Choroid plexus epithelial cell (primary cell): ENCODE results near the gene MTA1.
A peak's percentile ranks its signal among the peaks of the same experiment; 100 is the strongest.

ENCODE experiments used
- DNase-seq: peaks from one replicate; pipeline ENCODE4 v3.0.0-alpha.2; 2010; ENCODE audit warnings: low read depth
- H3K4me3 ChIP-seq: 2 replicates; pipeline ENCODE4 v1.5.1; 2011; ENCODE audit warnings: low read depth, mild to moderate bottlenecking, control low read depth, low read length, moderate library complexity
- CTCF ChIP-seq: conservative IDR thresholded peaks from 2 replicates; pipeline ENCODE4 v1.5.1; 2011; ENCODE audit warnings: low read depth, mild to moderate bottlenecking, control low read depth, inconsistent platforms, low read length, moderate library complexity

The MTA1 gene

GRCh38 chr14:105484069-105484996, 64.7 kb downstream of the MTA1 start:
- no peak for DNase-seq
- TF ChIP-seq CTCF = no peak
- H3K4me3 ChIP-seq = no peak overlapping the region

- TF ChIP-seq CTCF = no peak
- no peak overlapping the region for H3K4me3 ChIP-seq
- no peak for DNase-seq
These were observed 65.4 kb downstream of the MTA1 start for GRCh38 chr14:105484997-105485393.

- no peak overlapping the region for H3K4me3 ChIP-seq
- no peak for DNase-seq
- TF ChIP-seq CTCF = peak; percentile 44
These were observed 66.1 kb downstream of the MTA1 start for GRCh38 chr14:105485739-105486162.

DNA sequence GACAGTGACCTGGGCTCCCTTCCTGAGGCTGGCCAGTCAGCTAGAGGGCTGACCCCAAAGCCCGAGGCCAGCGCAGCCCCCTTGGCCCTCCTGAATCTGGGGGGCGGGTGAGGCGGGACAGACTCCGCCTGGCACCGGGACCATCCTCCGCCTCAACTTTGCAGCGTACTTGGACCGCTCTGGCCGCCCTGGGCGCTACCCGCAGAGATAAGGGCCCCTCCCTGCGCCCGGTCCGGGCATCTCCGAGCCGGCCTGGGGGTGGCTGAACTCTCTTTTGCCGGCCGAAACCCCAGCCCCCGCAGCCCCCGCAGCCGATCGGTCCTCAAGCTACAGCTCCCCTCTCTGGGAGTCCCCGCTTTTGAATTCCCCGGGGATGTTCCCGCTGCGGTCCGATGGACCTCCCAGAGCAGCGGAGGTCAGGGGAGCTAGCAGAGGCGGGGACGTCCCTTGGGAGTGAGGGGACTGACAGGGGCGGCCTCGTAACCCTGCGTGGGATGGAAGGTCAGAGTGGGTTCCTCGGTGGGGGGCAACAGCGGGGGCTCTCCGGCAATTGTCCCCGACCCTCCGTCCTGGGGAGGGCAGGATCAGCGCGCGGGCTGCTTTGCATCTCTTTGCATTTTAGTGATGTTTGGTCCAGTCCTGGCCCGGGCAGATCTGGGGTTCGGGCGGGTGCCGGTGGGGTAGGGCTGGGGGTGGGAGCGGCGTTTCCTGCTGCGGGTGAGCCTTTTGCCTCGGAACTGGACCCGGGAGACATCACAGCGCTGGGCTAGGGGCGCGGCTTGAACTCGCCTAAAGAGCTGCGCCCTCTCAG, 66.7 kb downstream of the MTA1 start, which contains the start of gene CRIP1:
Gene CRIP1, plus strand, starts transcription at position 724 of the 811 bp plus-strand sequence. CDS start 374 bp downstream, outside the sequence.
- H3K4me3 ChIP-seq = no peak within 1 kb of the TSS
- no peak for TF ChIP-seq CTCF
- no peak for DNase-seq

DNA sequence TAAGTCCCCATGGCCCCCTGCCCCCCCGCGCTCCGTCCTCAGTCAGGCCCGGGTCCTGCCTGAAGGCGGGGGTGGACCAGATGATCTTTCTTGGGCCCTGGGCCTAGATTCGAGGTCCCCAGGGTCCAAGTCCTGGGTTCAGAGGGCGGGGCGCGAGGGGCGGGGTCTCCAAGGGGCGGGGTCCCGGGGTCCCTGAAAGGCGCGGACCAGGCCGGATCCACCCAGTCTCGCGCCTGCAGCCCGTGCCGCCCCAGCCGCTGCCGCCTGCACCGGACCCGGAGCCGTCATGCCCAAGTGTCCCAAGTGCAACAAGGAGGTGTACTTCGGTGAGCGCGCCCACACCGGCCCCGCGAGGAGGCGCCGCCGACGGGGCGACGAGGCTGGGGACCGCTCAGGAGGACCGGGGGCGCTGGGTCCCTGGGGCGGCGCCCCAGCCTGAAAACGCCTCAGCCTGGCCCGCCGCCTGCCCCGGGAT, 67.4 kb downstream of the MTA1 start:
- TF ChIP-seq CTCF = no peak
- no peak for DNase-seq
- no peak overlapping the region for H3K4me3 ChIP-seq

DNA sequence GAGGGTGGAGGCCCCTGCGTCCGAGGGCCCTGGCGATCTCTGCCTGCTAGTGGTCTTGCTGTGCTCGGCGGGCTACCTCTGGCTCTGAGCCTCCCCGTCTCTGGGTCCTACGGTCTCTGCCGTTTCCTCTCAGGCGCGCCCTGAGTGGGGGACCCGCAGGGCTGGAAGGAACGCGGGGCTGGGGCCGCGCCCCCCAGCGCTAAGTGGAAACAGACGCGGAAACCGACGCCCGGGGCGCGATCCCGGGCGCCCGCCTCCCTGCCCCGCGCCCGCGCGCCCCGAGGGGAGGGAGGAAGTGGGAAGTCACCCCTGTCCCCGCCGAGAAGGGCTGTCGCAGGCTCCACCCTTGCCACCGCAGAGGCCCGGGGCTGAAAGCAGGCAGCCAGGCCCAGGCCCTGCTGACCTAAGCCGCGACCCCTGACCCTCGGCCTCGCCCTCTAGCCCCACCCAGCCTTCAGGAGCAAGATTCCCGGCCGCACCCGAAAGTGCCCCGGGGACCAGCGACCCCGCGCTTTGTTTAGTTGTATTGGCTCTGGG, 67.9 kb downstream of the MTA1 start:
- no peak for TF ChIP-seq CTCF
- H3K4me3 ChIP-seq = no peak overlapping the region
- DNase-seq = no peak
